SU-DHL-6 (cell line): Measurements from ENCODE around the gene ZMIZ1.

Experiments
- CTCF ChIP-seq: fragments of 200-600 bp; sonication (generic); IDR thresholded peaks from one replicate; pipeline ENCODE4 v1.5.1; 2017; ENCODE audit warnings: antibody characterized with exemption, mild to moderate bottlenecking, low read length, moderate library complexity; ENCODE audit not compliant: insufficient read depth, poor library complexity, severe bottlenecking
- EZH2phosphoT487 ChIP-seq: fragments of 200-600 bp; sonication (generic), shearing (Covaris generic); conservative IDR thresholded peaks from 2 replicates; pipeline ENCODE4 v1.6.1; 2018; ENCODE audit warnings: mild to moderate bottlenecking, antibody characterized with exemption, low read length, moderate library complexity, mixed read lengths

DNA sequence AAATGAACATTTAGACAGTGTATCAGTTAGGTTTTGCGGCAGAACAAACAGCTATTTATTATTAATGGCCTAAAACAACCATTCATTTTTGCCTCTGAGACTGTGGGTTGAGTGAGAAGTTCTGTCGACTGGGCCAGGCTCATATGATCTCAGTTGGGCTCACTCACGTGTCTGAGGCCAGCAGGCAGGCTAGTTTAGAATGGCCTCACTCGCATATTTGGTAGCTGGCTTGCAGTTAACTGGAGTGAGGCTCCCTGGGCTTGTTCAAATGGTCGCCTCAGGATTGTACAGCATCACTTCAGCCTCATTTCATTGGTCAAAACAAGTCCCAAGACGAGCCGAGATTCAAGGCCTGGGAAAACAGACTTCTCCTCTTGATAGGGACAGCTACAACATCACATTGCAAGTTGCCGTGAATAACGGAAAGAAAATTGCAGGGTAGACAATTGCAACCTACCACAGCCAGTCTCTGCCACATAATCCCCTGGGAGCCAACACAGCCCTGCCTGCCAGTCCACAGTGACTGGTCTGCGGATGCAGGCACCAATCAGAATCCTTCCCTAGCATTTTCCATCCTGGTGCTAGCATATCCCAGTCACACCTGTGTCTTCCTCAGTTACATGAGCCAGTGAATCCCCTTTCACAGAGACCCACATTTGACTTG, 255.4 kb downstream of the ZMIZ1 start:
- TF ChIP-seq CTCF (no peak), EZH2phosphoT487 (no peak)
